ENCODE results near the gene TNIP2.

TNIP2 gene

DNA sequence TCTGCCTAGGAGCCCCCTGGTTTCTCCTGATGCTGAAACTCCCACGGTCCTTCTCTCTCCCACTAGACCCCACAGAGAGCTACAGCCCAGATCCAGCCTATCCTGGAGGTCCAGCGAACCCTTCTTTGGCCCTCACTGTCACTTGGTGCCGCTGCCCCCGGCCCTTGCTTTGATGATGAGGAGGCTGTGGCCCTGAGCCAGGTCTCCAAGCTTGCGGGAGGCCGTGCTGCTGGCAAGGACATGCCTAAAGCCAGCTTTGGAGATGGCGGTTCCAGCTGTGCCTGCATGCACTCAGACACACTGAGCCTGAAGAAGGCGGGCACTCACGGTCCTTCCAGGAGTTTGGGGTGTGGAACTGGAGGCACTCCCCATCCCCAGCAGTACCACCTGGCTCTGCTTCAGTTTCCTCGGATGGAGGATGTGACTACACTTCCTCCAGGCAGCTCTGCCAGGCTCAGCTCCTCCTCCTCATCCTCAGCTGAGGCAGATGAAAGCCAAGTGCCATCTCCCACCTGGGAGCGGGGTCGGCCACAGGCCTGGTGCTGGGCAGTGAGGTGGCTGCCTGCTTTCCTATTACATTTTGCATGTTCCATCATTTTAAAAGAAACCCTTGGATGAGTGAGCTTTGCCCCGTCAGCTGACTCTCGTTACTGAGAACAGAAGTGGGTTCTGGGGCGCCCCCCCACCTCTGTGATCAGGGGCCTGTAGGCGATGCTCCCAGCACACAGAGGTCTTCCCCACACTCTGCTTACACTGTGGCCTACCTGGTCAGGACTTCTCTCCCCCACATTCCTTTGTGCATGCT lies 9.0 kb downstream of the TNIP2 start:
- no peak overlapping the region for H3K4me3 ChIP-seq (ENCODE audit: low read depth in 1 of 2, low read length in 1 of 2)
- H3K27me3 ChIP-seq, result no peaks in the 10 kb centered on the region
- H3K27ac ChIP-seq, result no peak overlapping the region
- H3K4me1 ChIP-seq (ENCODE audit: control insufficient read depth in 1 of 2, insufficient read depth in 1 of 2, low read depth in 1 of 2, low read length in 1 of 2), result no peaks in the 10 kb centered on the region
- H3K9me3 ChIP-seq, result no peaks in the 10 kb centered on the region
- TF ChIP-seq, protein P1, sequence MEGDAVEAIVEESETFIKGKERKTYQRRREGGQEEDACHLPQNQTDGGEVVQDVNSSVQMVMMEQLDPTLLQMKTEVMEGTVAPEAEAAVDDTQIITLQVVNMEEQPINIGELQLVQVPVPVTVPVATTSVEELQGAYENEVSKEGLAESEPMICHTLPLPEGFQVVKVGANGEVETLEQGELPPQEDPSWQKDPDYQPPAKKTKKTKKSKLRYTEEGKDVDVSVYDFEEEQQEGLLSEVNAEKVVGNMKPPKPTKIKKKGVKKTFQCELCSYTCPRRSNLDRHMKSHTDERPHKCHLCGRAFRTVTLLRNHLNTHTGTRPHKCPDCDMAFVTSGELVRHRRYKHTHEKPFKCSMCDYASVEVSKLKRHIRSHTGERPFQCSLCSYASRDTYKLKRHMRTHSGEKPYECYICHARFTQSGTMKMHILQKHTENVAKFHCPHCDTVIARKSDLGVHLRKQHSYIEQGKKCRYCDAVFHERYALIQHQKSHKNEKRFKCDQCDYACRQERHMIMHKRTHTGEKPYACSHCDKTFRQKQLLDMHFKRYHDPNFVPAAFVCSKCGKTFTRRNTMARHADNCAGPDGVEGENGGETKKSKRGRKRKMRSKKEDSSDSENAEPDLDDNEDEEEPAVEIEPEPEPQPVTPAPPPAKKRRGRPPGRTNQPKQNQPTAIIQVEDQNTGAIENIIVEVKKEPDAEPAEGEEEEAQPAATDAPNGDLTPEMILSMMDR (IDR thresholded peaks at IDR 0.05), result no peak
- H3K36me3 ChIP-seq, result peaks cover 57% of the 10 kb centered on the region

DNA sequence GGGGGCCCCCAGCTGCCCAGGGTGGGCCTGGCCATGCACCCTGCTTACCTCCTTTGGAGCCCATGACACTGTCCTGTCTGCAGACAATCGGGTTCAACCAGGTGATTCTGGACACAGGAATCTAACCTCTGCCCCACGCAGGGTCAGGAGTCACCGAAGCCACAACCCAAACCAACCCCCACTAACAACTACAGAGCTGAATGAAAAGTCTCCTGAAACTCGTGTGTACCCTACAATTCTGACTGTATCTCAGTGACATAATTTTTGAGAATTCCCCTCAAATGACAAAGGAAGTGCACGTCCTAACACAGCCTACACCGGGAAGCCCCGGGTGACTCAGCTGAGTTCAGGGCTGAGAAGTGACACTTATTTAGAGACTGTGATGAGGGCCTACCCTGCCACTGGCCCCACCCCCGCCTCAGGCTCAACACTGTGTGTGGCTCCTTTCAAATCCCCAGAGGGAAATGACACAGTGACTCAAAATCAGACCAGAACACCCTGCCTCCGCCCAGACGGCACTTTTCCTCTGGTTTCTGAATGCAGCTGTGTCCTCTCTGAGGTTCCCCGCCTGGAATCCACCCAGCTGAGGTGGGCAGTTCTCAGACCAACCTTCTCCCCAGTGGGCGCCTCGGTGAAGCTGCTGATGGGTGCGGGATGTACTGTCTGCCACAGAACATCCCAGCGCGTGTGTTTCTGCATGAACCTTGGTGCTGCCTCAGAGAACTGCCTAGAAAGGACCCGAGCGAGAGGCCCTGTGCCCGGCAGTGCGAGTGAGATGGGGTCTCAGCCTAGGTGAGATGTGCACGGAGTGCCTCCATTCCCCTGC lies 9.9 kb downstream of the TNIP2 start:
- Histone ChIP-seq H3K27me3 (no peaks in the 10 kb centered on the region), H3K36me3 (peaks cover 66% of the 10 kb centered on the region), H3K4me1 (ENCODE audit: control insufficient read depth in 1 of 2, insufficient read depth in 1 of 2, low read depth in 1 of 2, low read length in 1 of 2) (no peaks in the 10 kb centered on the region), H3K27ac (no peak overlapping the region), H3K4me3 (ENCODE audit: low read depth in 1 of 2, low read length in 1 of 2) (no peak overlapping the region), H3K9me3 (no peaks in the 10 kb centered on the region)
- TF ChIP-seq, protein P1 (IDR thresholded peaks at IDR 0.05), result no peak

DNA sequence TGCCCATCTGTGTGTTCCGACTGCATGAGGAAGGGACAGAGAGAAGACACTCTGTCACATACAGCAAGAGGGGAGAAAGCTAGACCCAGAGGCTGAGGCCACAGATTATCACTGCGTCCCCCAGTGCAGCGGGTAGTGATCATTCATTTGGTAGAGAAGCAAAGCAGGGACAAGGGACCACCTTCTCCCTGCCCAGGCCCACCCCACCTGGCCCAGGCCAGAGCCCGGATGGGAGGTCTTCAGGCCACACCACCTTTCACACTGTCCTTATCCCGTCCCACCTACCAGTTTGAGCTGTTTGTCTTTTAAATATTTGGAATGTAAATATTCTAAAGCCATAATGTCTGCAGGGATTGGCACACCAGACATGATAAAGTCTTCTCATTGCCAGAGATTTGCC lies 10.6 kb downstream of the TNIP2 start:
- H3K9me3 ChIP-seq, result no peaks in the 10 kb centered on the region
- TF ChIP-seq, protein P1 (IDR thresholded peaks at IDR 0.05), result no peak
- no peak overlapping the region for H3K4me3 ChIP-seq (ENCODE audit: low read depth in 1 of 2, low read length in 1 of 2)
- H3K36me3 ChIP-seq, result peaks cover 72% of the 10 kb centered on the region
- H3K4me1 ChIP-seq (ENCODE audit: control insufficient read depth in 1 of 2, insufficient read depth in 1 of 2, low read depth in 1 of 2, low read length in 1 of 2), result no peaks in the 10 kb centered on the region
- no peaks in the 10 kb centered on the region for H3K27me3 ChIP-seq
- H3K27ac ChIP-seq, result no peak overlapping the region

DNA sequence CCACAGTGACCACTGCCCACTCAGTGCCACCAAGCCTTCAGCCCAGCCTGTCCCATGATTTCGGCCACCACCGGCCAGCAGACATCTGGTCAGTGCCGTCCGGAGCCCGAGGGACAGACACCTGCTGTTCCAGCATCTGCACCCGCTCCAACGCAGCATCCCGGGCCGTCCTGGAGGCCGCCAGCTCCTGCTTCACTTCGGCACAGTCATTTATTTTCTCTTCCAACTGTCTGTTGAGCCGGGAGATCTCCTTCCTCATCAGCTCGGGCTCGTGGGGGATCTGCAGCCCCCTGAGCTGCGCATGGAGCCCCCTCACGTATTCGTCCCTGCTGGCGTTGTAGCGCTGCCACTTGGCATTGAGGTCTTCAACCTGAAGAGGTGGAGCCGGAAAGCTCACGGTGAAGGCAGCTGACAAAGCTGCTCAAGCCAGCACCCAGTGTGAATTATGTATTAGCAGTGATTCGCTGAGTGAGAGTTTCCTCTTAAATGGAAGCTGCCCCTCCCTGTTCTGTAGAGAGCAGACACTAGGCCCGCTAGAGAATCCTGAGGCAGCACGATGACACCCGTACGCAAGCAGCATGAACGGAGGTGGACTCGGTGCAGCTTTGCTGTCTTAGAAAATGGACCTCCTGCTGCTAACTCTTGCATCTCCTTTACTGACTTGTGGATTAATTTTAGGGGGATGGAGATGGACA lies 11.4 kb downstream of the TNIP2 start:
- peaks cover 72% of the 10 kb centered on the region for H3K36me3 ChIP-seq
- no peaks in the 10 kb centered on the region for H3K27me3 ChIP-seq
- no peaks in the 10 kb centered on the region for H3K4me1 ChIP-seq (ENCODE audit: control insufficient read depth in 1 of 2, insufficient read depth in 1 of 2, low read depth in 1 of 2, low read length in 1 of 2)
- TF ChIP-seq, protein P1 (IDR thresholded peaks at IDR 0.05), result no peak
- H3K9me3 ChIP-seq, result no peaks in the 10 kb centered on the region
- H3K4me3 ChIP-seq (ENCODE audit: low read depth in 1 of 2, low read length in 1 of 2), result no peak overlapping the region
- H3K27ac ChIP-seq, result no peak overlapping the region

DNA sequence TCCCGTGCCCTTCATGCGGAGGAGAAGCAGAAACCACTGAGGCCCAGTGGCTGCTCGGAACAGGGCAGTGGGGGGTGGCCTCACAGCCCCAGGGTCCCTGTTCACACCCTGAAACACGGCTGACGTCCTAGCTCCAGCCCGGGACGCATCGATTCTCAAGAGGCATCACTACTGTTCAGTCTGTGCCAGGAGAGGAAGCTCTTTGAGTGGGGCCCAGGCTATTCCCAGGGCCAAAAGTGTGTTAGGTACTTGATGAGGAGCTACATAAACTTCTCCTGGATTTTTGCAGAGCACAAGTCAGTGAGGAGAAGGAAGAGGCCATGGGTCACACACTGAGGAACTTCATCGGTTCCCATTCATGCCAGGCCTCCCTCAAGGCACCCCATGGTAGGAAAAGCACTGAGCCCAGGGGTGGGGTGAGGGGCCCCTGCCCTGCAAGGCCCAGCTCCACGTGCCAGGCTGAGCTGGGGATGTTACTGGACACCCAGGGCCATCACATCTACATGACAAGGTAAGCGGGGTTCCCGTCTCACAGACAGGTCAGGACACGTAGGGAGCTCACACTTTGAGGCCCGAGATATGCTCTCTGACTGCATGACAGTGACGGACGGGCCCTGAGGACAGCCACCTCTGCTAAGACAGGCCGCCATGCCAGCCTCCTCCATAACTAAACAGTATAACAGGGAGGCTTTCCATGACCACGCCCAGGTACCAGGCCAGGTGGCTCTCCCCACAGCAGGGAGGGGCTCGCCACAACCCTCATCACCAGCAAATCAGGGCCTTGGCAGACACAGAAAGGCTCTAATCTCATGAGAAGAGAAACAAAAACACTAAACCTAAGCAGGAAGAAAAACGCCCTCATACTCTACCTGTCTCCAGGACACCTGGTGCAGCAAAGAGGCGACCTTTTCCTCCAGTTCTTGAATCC lies 12.4 kb downstream of the TNIP2 start:
- H3K27ac ChIP-seq, result no peak overlapping the region
- no peak overlapping the region for H3K4me3 ChIP-seq (ENCODE audit: low read depth in 1 of 2, low read length in 1 of 2)
- TF ChIP-seq, protein P1 (IDR thresholded peaks at IDR 0.05), result no peak
- H3K27me3 ChIP-seq, result no peaks in the 10 kb centered on the region
- no peaks in the 10 kb centered on the region for H3K4me1 ChIP-seq (ENCODE audit: control insufficient read depth in 1 of 2, insufficient read depth in 1 of 2, low read depth in 1 of 2, low read length in 1 of 2)
- peaks cover 72% of the 10 kb centered on the region for H3K36me3 ChIP-seq
- no peaks in the 10 kb centered on the region for H3K9me3 ChIP-seq
